CD4-positive, alpha-beta memory T cell (primary cell): ENCODE measurements around the gene NAB1. TPM values are rescaled to one million over a fixed set of nuclear protein-coding genes. Genes with fewer than 3 reads are reported as not detected.

Source experiments
- CTCF ChIA-PET: fragments of 350-600 bp; sonication (Branson Sonifier 250); formaldehyde crosslinking; loops from one replicate; lab custom pipeline; 2021; ENCODE audit warnings: inconsistent platforms; ENCODE audit not compliant: partially characterized antibody; lab: Charles Lee
- POLR2A ChIA-PET: fragments of 350-600 bp; sonication (Branson Sonifier 250); formaldehyde crosslinking; loops from one replicate; lab custom pipeline; 2021; ENCODE audit not compliant: partially characterized antibody; lab: Charles Lee
- DNase-seq, 5 donors: peaks; one replicate each; pipeline versions ENCODE4 v3.0.0 to v3.0.0-alpha.2; 2020 to 2022; ENCODE audit warnings: mixed read lengths in 1 of 5
- H3K27ac ChIP-seq: one replicate; pipeline ENCODE4 v1.7.0; 2013; ENCODE audit warnings: low read depth, low read length
- H3K27me3 ChIP-seq: 2 replicates; pipeline ENCODE4 v1.7.0; 2013; ENCODE audit warnings: mild to moderate bottlenecking, low read length, moderate library complexity; ENCODE audit not compliant: insufficient read depth
- H3K36me3 ChIP-seq: 2 replicates; pipeline ENCODE4 v1.7.0; 2013; ENCODE audit warnings: mild to moderate bottlenecking, low read length, moderate library complexity; ENCODE audit not compliant: insufficient read depth
- H3K4me1 ChIP-seq: 2 replicates; pipeline ENCODE4 v1.7.0; 2013; ENCODE audit warnings: mild to moderate bottlenecking, low read length, moderate library complexity; ENCODE audit not compliant: insufficient read depth
- H3K4me3 ChIP-seq, 2 donors: one replicate each; pipeline ENCODE4 v1.7.0; 2013; ENCODE audit warnings: low read length in 2 of 2, mild to moderate bottlenecking in 1 of 2
- H3K9me3 ChIP-seq, 2 donors: one replicate each; pipeline ENCODE4 v1.7.0; 2013; ENCODE audit warnings: low read length in 2 of 2, control low read depth in 1 of 2; ENCODE audit not compliant: control insufficient read depth in 1 of 2
- H3K27ac Mint-ChIP-seq, 7 donors: one replicate each; pipeline ENCODE4 v1.8.0; 2020 to 2021; ENCODE audit warnings: mixed read lengths in 7 of 7, mild to moderate bottlenecking in 6 of 7, inconsistent platforms in 3 of 7, moderate library complexity in 3 of 7
- H3K27me3 Mint-ChIP-seq, 2 donors: one replicate each; pipeline ENCODE4 v1.8.0; 2020 to 2021; ENCODE audit warnings: mixed read lengths in 2 of 2
- H3K36me3 Mint-ChIP-seq, 2 donors: one replicate each; pipeline ENCODE4 v1.8.0; 2020 to 2021; ENCODE audit warnings: mixed read lengths in 2 of 2, inconsistent platforms in 1 of 2, mild to moderate bottlenecking in 1 of 2
- H3K4me1 Mint-ChIP-seq, 4 donors: one replicate each; pipeline ENCODE4 v1.8.0; 2020 to 2021; ENCODE audit warnings: mixed read lengths in 4 of 4, mild to moderate bottlenecking in 1 of 4
- H3K4me3 Mint-ChIP-seq, 8 donors: one replicate each; pipeline ENCODE4 v1.8.0; 2020 to 2021; ENCODE audit warnings: mixed read lengths in 8 of 8, mild to moderate bottlenecking in 7 of 8, moderate library complexity in 6 of 8, inconsistent platforms in 3 of 8
- H3K9me3 Mint-ChIP-seq, 8 donors: one replicate each; pipeline ENCODE4 v1.8.0; 2020 to 2021; ENCODE audit warnings: mixed read lengths in 8 of 8, mild to moderate bottlenecking in 5 of 8, inconsistent platforms in 3 of 8, moderate library complexity in 1 of 8
- intact Hi-C: fragments of 100-400 bp; cut with micrococcal nuclease; formaldehyde crosslinking; loops from one replicate; pipeline ENCODE4 v1.15.1; 2023
- polyA plus RNA-seq, 2 donors: library from polyadenylated mRNA; unstranded; fragments of 300-500 nt; fragmentation: Illumina TruSeq; gene quantifications; one replicate each; pipeline ENCODE4 v1.2.3, GENCODE V29; 2021
- total RNA-seq, 2 experiments: library from RNA; stranded (reverse); gene quantifications; one replicate each; pipeline ENCODE4 v1.2.3, GENCODE V29; 2021

The NAB1 gene
- total and polyA plus RNA-seq, 4 experiments from 2014 or later = 2.8 to 30.7 (median 13.9) TPM

DNA sequence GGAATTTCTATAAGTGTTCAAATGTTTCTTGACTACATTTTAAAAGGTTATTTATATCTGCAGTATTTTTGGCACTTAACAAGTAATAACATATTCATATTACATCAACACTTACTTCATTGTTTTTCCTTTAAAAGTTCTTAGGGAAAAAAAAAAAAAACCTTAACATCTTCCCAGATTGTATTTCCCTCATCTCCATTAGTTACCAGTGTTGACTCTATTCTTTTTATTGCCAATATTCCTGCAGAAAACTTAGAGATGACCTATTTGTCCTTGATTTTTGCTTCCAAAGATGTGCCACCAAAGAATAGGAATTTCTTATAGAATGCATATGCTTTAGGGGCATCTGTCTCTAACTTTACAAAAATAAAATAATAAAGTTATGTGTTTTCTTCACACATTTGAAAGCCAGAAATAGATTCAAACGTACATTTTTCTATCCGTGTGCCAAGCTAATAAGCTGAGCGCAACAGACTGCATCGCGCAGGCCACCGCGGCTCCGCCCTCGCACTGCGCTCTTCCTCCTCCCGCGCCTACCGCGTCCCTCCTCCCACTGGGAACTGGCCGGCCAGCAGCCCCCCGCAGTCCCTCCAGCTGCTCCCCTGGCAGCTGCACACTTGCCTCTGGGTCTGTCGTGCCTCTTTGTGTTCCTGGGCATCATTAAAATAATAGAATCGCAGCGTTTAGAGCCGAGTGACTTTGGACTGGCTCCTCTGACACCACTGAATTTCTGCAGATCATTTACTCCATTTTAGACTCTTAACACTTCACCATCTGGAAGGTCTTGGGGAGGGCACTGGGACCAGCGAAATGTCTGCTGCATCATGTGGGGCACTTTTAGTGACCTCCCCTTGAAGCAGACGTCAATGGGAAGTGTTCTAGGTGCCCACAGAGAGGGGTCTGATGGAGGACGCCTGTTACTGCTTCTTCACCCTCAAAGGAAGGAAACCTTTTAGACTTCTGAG, 21.2 kb upstream of the NAB1 start:
- Histone ChIP-seq H3K9me3 (no peaks in the 10 kb centered on the region), H3K36me3 (no peaks in the 10 kb centered on the region), H3K27me3 (no peaks in the 10 kb centered on the region), H3K4me1 (peaks cover 5% of the 10 kb centered on the region), H3K4me3 (peak overlapping the region in 1 of 2 donors; percentile 26), H3K27ac (no peak overlapping the region)
- intact Hi-C loops = no loop called here
- POLR2A ChIA-PET = interaction anchor here (0.6 to 1.4 kb wide), 2 partner anchors 21 to 53 kb away, joined by 3 read pairs; no protein-coding TSS in a partner anchor
- Mint-ChIP-seq H3K27ac (peak overlapping the region in 3 of 7 donors; percentile 68 to 84 (median 79)), H3K4me1 (peaks cover 21 to 33% (median 27%) of the 10 kb centered on the region in 4 donors), H3K9me3 (peaks cover 0 to 5% (median 0%) of the 10 kb centered on the region in 8 donors), H3K36me3 (no peaks in the 10 kb centered on the region), H3K4me3 (peak overlapping the region; percentile 81 to 94 (median 88)), H3K27me3 (peaks cover 5 to 9% of the 10 kb centered on the region in 2 donors)
- DNase-seq = peak in 2 of 5 donors; percentile 12 to 19
- CTCF ChIA-PET = interaction anchor here (1.0 to 1.7 kb wide), 2 partner anchors 8 kb away, joined by 3 to 4 read pairs; no protein-coding TSS in a partner anchor

DNA sequence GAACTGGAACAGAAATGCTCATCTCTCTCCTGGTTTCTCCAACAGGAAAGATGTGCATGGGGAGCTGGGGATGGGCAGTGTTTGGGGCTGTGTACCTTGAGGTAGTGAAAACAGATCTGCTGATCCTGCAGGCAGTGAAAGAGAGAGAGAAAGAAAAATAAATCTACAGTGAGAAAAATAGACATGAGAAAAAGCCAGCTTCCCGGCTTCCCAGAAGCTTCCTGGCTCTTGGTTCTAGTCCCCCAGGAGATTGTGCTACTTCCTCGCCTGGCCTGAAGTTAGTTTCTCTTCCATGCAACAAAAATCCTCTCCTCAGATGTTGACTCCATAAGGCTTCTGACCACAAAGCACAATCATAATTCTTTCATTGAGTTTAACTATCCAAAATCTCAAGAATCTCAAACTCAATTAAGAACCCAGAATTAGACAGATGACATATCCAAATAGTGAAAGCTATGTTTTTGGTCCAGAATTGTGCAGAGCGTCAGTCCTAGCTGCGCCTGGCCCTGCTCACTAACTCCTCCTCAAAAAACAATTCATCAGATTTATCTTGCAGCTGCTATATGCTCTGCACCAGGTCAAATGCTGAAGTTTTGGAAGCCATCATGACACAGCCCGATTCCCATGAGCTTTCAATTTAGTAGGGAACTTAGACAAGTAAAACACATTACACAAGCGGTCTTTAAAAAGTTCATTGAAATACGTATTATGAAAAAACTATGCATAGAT, 20.1 kb upstream of the NAB1 start:
- Mint-ChIP-seq H3K4me3 (peak overlapping the region; percentile 14 to 94 (median 86)), H3K36me3 (no peaks in the 10 kb centered on the region), H3K9me3 (peaks cover 0 to 3% (median 0%) of the 10 kb centered on the region in 8 donors), H3K27me3 (peaks cover 5 to 9% of the 10 kb centered on the region in 2 donors), H3K4me1 (peaks cover 16 to 24% (median 20%) of the 10 kb centered on the region in 4 donors), H3K27ac (peak overlapping the region in 3 of 7 donors; percentile 6 to 79 (median 68))
- no peaks in the 10 kb centered on the region for H3K27me3 ChIP-seq
- no peak overlapping the region for H3K27ac ChIP-seq
- H3K4me3 ChIP-seq = no peak overlapping the region
- H3K9me3 ChIP-seq = no peaks in the 10 kb centered on the region
- intact Hi-C loops = no loop called here
- DNase-seq = no peak
- ChIA-PET CTCF (interaction anchor here (1.7 kb wide), 1 partner anchor 9 kb away, joined by 4 read pairs; no protein-coding TSS in a partner anchor), POLR2A (interaction anchor here (1.4 kb wide), 1 partner anchor 20 kb away, joined by 3 read pairs; no protein-coding TSS in a partner anchor)
- no peaks in the 10 kb centered on the region for H3K36me3 ChIP-seq
- H3K4me1 ChIP-seq = peaks cover 4% of the 10 kb centered on the region

GRCh38 chr2:190634381-190634780, 14.5 kb upstream of the NAB1 start:
- Mint-ChIP-seq H3K27me3 (no peaks in the 10 kb centered on the region), H3K4me1 (peaks cover 0 to 4% (median 0%) of the 10 kb centered on the region in 4 donors), H3K4me3 (no peak overlapping the region), H3K36me3 (no peaks in the 10 kb centered on the region), H3K9me3 (no peaks in the 10 kb centered on the region), H3K27ac (no peak overlapping the region)
- no peak for DNase-seq
- Histone ChIP-seq H3K36me3 (no peaks in the 10 kb centered on the region), H3K4me1 (no peaks in the 10 kb centered on the region), H3K27me3 (no peaks in the 10 kb centered on the region), H3K9me3 (no peaks in the 10 kb centered on the region), H3K4me3 (no peak overlapping the region), H3K27ac (no peak overlapping the region)
- intact Hi-C loops = loop anchor here (2.0 kb wide), 1 partner anchor 14 kb away; the partner anchor contains the start of gene NAB1
- ChIA-PET CTCF (interaction anchor here (1.4 to 7.8 kb wide), 4 partner anchors 9 to 227 kb away, joined by 4 to 82 read pairs (median 8); no protein-coding TSS in a partner anchor), POLR2A (no interaction called here)

GRCh38 chr2:190635781-190636180, 13.1 kb upstream of the NAB1 start:
- Histone ChIP-seq H3K9me3 (no peaks in the 10 kb centered on the region), H3K36me3 (no peaks in the 10 kb centered on the region), H3K4me3 (no peak overlapping the region), H3K27me3 (no peaks in the 10 kb centered on the region), H3K4me1 (no peaks in the 10 kb centered on the region), H3K27ac (no peak overlapping the region)
- DNase-seq = peak in 1 of 5 donors; percentile 27
- Mint-ChIP-seq H3K4me1 (peaks cover 0 to 4% (median 0%) of the 10 kb centered on the region in 4 donors), H3K9me3 (no peaks in the 10 kb centered on the region), H3K27ac (no peak overlapping the region), H3K27me3 (no peaks in the 10 kb centered on the region), H3K4me3 (no peak overlapping the region), H3K36me3 (no peaks in the 10 kb centered on the region)
- ChIA-PET CTCF (interaction anchor here (0.6 to 7.8 kb wide), 5 partner anchors 8 to 124 kb away, joined by 3 to 82 read pairs (median 4); no protein-coding TSS in a partner anchor), POLR2A (interaction anchor here (1.4 kb wide), 1 partner anchor 12 kb away, joined by 3 read pairs; no protein-coding TSS in a partner anchor)
- intact Hi-C loops = loop anchor here (1.0 to 2.0 kb wide), 3 partner anchors 13 to 169 kb away; partner anchors contain the start of gene NAB1

DNA sequence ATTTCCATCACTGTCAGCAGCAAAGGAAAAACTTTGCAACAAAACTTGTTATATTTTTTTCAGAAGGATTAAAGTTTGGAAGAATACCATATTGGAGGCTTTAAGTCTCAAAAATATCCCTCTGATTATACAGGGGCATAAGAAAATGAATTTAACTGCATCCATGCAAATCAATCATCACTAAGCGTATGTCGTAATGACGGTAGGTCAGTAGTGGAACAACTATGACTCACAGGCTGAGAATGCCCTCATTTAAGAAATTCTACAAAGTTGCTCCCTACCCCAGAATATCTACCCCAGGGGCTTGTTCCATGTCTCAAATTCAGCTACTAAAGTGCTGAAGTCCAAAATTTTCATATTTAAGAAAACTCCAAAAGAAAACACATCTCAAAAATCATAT, 12.5 kb upstream of the NAB1 start:
- Histone ChIP-seq H3K27ac (no peak overlapping the region), H3K36me3 (no peaks in the 10 kb centered on the region), H3K27me3 (no peaks in the 10 kb centered on the region), H3K4me3 (no peak overlapping the region), H3K9me3 (no peaks in the 10 kb centered on the region), H3K4me1 (no peaks in the 10 kb centered on the region)
- no peak for DNase-seq
- CTCF ChIA-PET = interaction anchor here (0.6 to 7.8 kb wide), 4 partner anchors 9 to 44 kb away, joined by 3 to 82 read pairs (median 6); no protein-coding TSS in a partner anchor
- Mint-ChIP-seq H3K4me1 (peaks cover 0 to 6% (median under 1%) of the 10 kb centered on the region in 4 donors), H3K4me3 (no peak overlapping the region), H3K9me3 (no peaks in the 10 kb centered on the region), H3K27me3 (no peaks in the 10 kb centered on the region), H3K36me3 (no peaks in the 10 kb centered on the region), H3K27ac (peak overlapping the region in 1 of 7 donors; percentile 12)
- POLR2A ChIA-PET = interaction anchor here (1.4 kb wide), 1 partner anchor 12 kb away, joined by 3 read pairs; no protein-coding TSS in a partner anchor
- intact Hi-C loops = loop anchor here (1.0 kb wide), 1 partner anchor 44 kb away; no protein-coding TSS in a partner anchor

- Histone ChIP-seq H3K4me3 (no peak overlapping the region), H3K4me1 (no peaks in the 10 kb centered on the region), H3K9me3 (no peaks in the 10 kb centered on the region), H3K27me3 (no peaks in the 10 kb centered on the region), H3K36me3 (no peaks in the 10 kb centered on the region), H3K27ac (no peak overlapping the region)
- ChIA-PET CTCF (interaction anchor here (7.8 kb wide), 1 partner anchor 43 kb away, joined by 82 read pairs; no protein-coding TSS in a partner anchor), POLR2A (no interaction called here)
- Mint-ChIP-seq H3K27me3 (no peaks in the 10 kb centered on the region), H3K4me1 (peaks cover 0 to 6% (median under 1%) of the 10 kb centered on the region in 4 donors), H3K27ac (peak overlapping the region in 1 of 7 donors; percentile 31), H3K4me3 (no peak overlapping the region), H3K36me3 (no peaks in the 10 kb centered on the region), H3K9me3 (no peaks in the 10 kb centered on the region)
- intact Hi-C loops = no loop called here
- no peak for DNase-seq
Observed at GRCh38 chr2:190637281-190637734, 11.6 kb upstream of the NAB1 start.
